ENCODE results near the gene FGF18.

The FGF18 gene

GRCh38 chr5:171450423-171451331 lies 31.2 kb downstream of the FGF18 start:
- Histone ChIP-seq H3K9me3 (replicated peaks; ENCODE audit: low read length) (no peaks in the 10 kb centered on the region), H3K4me1 (ENCODE audit: control insufficient read depth, insufficient read depth, low read length) (peaks cover 19% of the 10 kb centered on the region), H3K4me3 (ENCODE audit: low read length) (peak overlapping the region; percentile 60), H3K36me3 (ENCODE audit: insufficient read depth, low read length) (no peaks in the 10 kb centered on the region), H3K27me3 (ENCODE audit: control insufficient read depth, insufficient read depth, low read length) (peaks cover 3% of the 10 kb centered on the region), H3K9ac (ENCODE audit: low read depth, low read length) (peak overlapping the region; percentile 78), H3K4me2 (ENCODE audit: low read length) (peak overlapping the region; percentile 77)

- Histone ChIP-seq H3K4me1 (ENCODE audit: control insufficient read depth, insufficient read depth, low read length) (peaks cover 12% of the 10 kb centered on the region), H3K4me2 (ENCODE audit: low read length) (peak overlapping the region; percentile 73), H3K27me3 (ENCODE audit: control insufficient read depth, insufficient read depth, low read length) (peaks cover 7% of the 10 kb centered on the region), H3K9ac (ENCODE audit: low read depth, low read length) (peak overlapping the region; percentile 78), H3K36me3 (ENCODE audit: insufficient read depth, low read length) (no peaks in the 10 kb centered on the region), H3K9me3 (replicated peaks; ENCODE audit: low read length) (no peaks in the 10 kb centered on the region), H3K4me3 (ENCODE audit: low read length) (peak overlapping the region; percentile 54)
Observed at GRCh38 chr5:171451421-171451820, 32.0 kb downstream of the FGF18 start.

- Histone ChIP-seq H3K4me1 (ENCODE audit: control insufficient read depth, insufficient read depth, low read length) (peaks cover 10% of the 10 kb centered on the region), H3K36me3 (ENCODE audit: insufficient read depth, low read length) (no peaks in the 10 kb centered on the region), H3K4me2 (ENCODE audit: low read length) (no peak overlapping the region), H3K27me3 (ENCODE audit: control insufficient read depth, insufficient read depth, low read length) (peaks cover 9% of the 10 kb centered on the region), H3K4me3 (ENCODE audit: low read length) (no peak overlapping the region), H3K9me3 (replicated peaks; ENCODE audit: low read length) (no peaks in the 10 kb centered on the region), H3K9ac (ENCODE audit: low read depth, low read length) (no peak overlapping the region)
Observed at GRCh38 chr5:171453056-171453725, 33.7 kb downstream of the FGF18 start.

GRCh38 chr5:171453988-171454387 lies 34.5 kb downstream of the FGF18 start:
- Histone ChIP-seq H3K4me3 (ENCODE audit: low read length) (no peak overlapping the region), H3K4me2 (ENCODE audit: low read length) (no peak overlapping the region), H3K9ac (ENCODE audit: low read depth, low read length) (no peak overlapping the region)

GRCh38 chr5:171454549-171454948 lies 35.1 kb downstream of the FGF18 start:
- Histone ChIP-seq H3K4me1 (ENCODE audit: control insufficient read depth, insufficient read depth, low read length) (peaks cover 10% of the 10 kb centered on the region), H3K9ac (ENCODE audit: low read depth, low read length) (no peak overlapping the region), H3K36me3 (ENCODE audit: insufficient read depth, low read length) (no peaks in the 10 kb centered on the region), H3K27me3 (ENCODE audit: control insufficient read depth, insufficient read depth, low read length) (peaks cover 13% of the 10 kb centered on the region), H3K9me3 (replicated peaks; ENCODE audit: low read length) (no peaks in the 10 kb centered on the region), H3K4me2 (ENCODE audit: low read length) (no peak overlapping the region), H3K4me3 (ENCODE audit: low read length) (no peak overlapping the region)

More at GRCh38 chr5:171453988-171454387, 34.5 kb downstream of the FGF18 start:
- H3K4me1 ChIP-seq (ENCODE audit: control insufficient read depth, insufficient read depth, low read length): peaks cover 10% of the 10 kb centered on the region
- H3K9me3 ChIP-seq (replicated peaks; ENCODE audit: low read length): no peaks in the 10 kb centered on the region
- no peaks in the 10 kb centered on the region for H3K36me3 ChIP-seq (ENCODE audit: insufficient read depth, low read length)
- peaks cover 13% of the 10 kb centered on the region for H3K27me3 ChIP-seq (ENCODE audit: control insufficient read depth, insufficient read depth, low read length)

- H3K4me2 ChIP-seq (ENCODE audit: low read length): no peak overlapping the region
- peaks cover 4% of the 10 kb centered on the region for H3K4me1 ChIP-seq (ENCODE audit: control insufficient read depth, insufficient read depth, low read length)
- peaks cover 13% of the 10 kb centered on the region for H3K27me3 ChIP-seq (ENCODE audit: control insufficient read depth, insufficient read depth, low read length)
- no peak overlapping the region for H3K4me3 ChIP-seq (ENCODE audit: low read length)
- no peaks in the 10 kb centered on the region for H3K36me3 ChIP-seq (ENCODE audit: insufficient read depth, low read length)
- no peak overlapping the region for H3K9ac ChIP-seq (ENCODE audit: low read depth, low read length)
- H3K9me3 ChIP-seq (replicated peaks; ENCODE audit: low read length): no peaks in the 10 kb centered on the region
Observed at GRCh38 chr5:171455522-171455921, 36.1 kb downstream of the FGF18 start.

- Histone ChIP-seq H3K27me3 (ENCODE audit: control insufficient read depth, insufficient read depth, low read length) (peaks cover 15% of the 10 kb centered on the region), H3K9me3 (replicated peaks; ENCODE audit: low read length) (no peaks in the 10 kb centered on the region), H3K4me3 (ENCODE audit: low read length) (no peak overlapping the region), H3K4me1 (ENCODE audit: control insufficient read depth, insufficient read depth, low read length) (no peaks in the 10 kb centered on the region), H3K36me3 (ENCODE audit: insufficient read depth, low read length) (no peaks in the 10 kb centered on the region), H3K9ac (ENCODE audit: low read depth, low read length) (no peak overlapping the region), H3K4me2 (ENCODE audit: low read length) (no peak overlapping the region)
Observed at GRCh38 chr5:171457208-171457981, 37.9 kb downstream of the FGF18 start.

- Histone ChIP-seq H3K9ac (ENCODE audit: low read depth, low read length) (no peak overlapping the region), H3K4me1 (ENCODE audit: control insufficient read depth, insufficient read depth, low read length) (no peaks in the 10 kb centered on the region), H3K9me3 (replicated peaks; ENCODE audit: low read length) (no peaks in the 10 kb centered on the region), H3K4me3 (ENCODE audit: low read length) (no peak overlapping the region), H3K36me3 (ENCODE audit: insufficient read depth, low read length) (no peaks in the 10 kb centered on the region), H3K4me2 (ENCODE audit: low read length) (no peak overlapping the region), H3K27me3 (ENCODE audit: control insufficient read depth, insufficient read depth, low read length) (peaks cover 35% of the 10 kb centered on the region)
Observed at GRCh38 chr5:171459839-171460238, 40.4 kb downstream of the FGF18 start.

GRCh38 chr5:171462136-171462927 lies 42.9 kb downstream of the FGF18 start:
- Histone ChIP-seq H3K4me3 (ENCODE audit: low read length) (no peak overlapping the region), H3K27me3 (ENCODE audit: control insufficient read depth, insufficient read depth, low read length) (peaks cover 35% of the 10 kb centered on the region), H3K9ac (ENCODE audit: low read depth, low read length) (no peak overlapping the region), H3K4me2 (ENCODE audit: low read length) (no peak overlapping the region), H3K4me1 (ENCODE audit: control insufficient read depth, insufficient read depth, low read length) (no peaks in the 10 kb centered on the region), H3K9me3 (replicated peaks; ENCODE audit: low read length) (no peaks in the 10 kb centered on the region), H3K36me3 (ENCODE audit: insufficient read depth, low read length) (no peaks in the 10 kb centered on the region)

- no peak overlapping the region for H3K9ac ChIP-seq (ENCODE audit: low read depth, low read length)
- H3K36me3 ChIP-seq (ENCODE audit: insufficient read depth, low read length): no peaks in the 10 kb centered on the region
- no peak overlapping the region for H3K4me2 ChIP-seq (ENCODE audit: low read length)
- no peaks in the 10 kb centered on the region for H3K4me1 ChIP-seq (ENCODE audit: control insufficient read depth, insufficient read depth, low read length)
- no peak overlapping the region for H3K4me3 ChIP-seq (ENCODE audit: low read length)
- peaks cover 33% of the 10 kb centered on the region for H3K27me3 ChIP-seq (ENCODE audit: control insufficient read depth, insufficient read depth, low read length)
- no peaks in the 10 kb centered on the region for H3K9me3 ChIP-seq (replicated peaks; ENCODE audit: low read length)
Observed at GRCh38 chr5:171462928-171463861, 43.7 kb downstream of the FGF18 start.
